ENCODE results near the gene EMC8.

The EMC8 gene

GRCh38 chr16:85752511-85753420 lies 46.6 kb downstream of the EMC8 start:
- DNase-seq = no peak

GRCh38 chr16:85751698-85752501 lies 47.4 kb downstream of the EMC8 start:
- no peak for DNase-seq

GRCh38 chr16:85750827-85751697 lies 48.3 kb downstream of the EMC8 start, which contains the start of gene C16orf74:
TSS of gene C16orf74 (minus strand) at chr16:85751096. CDS start at chr16:85735217, 15,879 bp downstream.
- DNase-seq = no peak

GRCh38 chr16:85750146-85750826 lies 49.1 kb downstream of the EMC8 start:
- no peak for DNase-seq

GRCh38 chr16:85749771-85750145 lies 49.6 kb downstream of the EMC8 start:
- DNase-seq = no peak

- peak; percentile 44 for DNase-seq
These were observed 52.7 kb downstream of the EMC8 start for GRCh38 chr16:85746460-85747215.

- DNase-seq = no peak
These were observed 60.2 kb downstream of the EMC8 start for GRCh38 chr16:85738923-85739715.

- DNase-seq = no peak
These were observed 62.4 kb downstream of the EMC8 start for GRCh38 chr16:85736921-85737320.

- DNase-seq = no peak
These were observed 63.4 kb downstream of the EMC8 start for GRCh38 chr16:85735946-85736345.

- no peak for DNase-seq
These were observed 64.1 kb downstream of the EMC8 start for GRCh38 chr16:85735225-85735635.

- DNase-seq = no peak
These were observed 64.9 kb downstream of the EMC8 start for GRCh38 chr16:85734311-85735017.

GRCh38 chr16:85733839-85734170 lies 65.5 kb downstream of the EMC8 start:
- no peak for DNase-seq

- DNase-seq = no peak
These were observed 66.0 kb downstream of the EMC8 start for GRCh38 chr16:85733155-85733838.

GRCh38 chr16:85731179-85731578 lies 68.2 kb downstream of the EMC8 start:
- no peak for DNase-seq

GRCh38 chr16:85730186-85730465 lies 69.2 kb downstream of the EMC8 start:
- no peak for DNase-seq

- DNase-seq = no peak
These were observed 69.7 kb downstream of the EMC8 start for GRCh38 chr16:85729452-85730185.

- no peak for DNase-seq
These were observed 70.5 kb downstream of the EMC8 start for GRCh38 chr16:85728879-85729278.
